HEK293T (cell line): ENCODE measurements around the gene SHISAL1.

Experiments used
- FOXA1 ChIP-seq: fragments of 450-650 bp; IDR thresholded peaks from 2 replicates; pipeline ENCODE4 v1.6.1; 2016; ENCODE audit warnings: mild to moderate bottlenecking
- FOXM1 ChIP-seq: fragments of 450-650 bp; IDR thresholded peaks from 2 replicates; pipeline ENCODE4 v1.6.1; 2017; ENCODE audit warnings: mild to moderate bottlenecking, borderline replicate concordance
- PKNOX1 ChIP-seq: fragments of 450-650 bp; IDR thresholded peaks from 2 replicates; pipeline ENCODE4 v1.6.1; 2016
- TARDBP ChIP-seq: fragments of 450-650 bp; IDR thresholded peaks from 2 replicates; pipeline ENCODE4 v1.6.1; 2016

GRCh38 chr22:44297470-44298061 lies 15.2 kb downstream of the SHISAL1 start:
- no peak for TF ChIP-seq PKNOX1
- TF ChIP-seq FOXM1: no peak
- no peak for TF ChIP-seq FOXA1
- TF ChIP-seq TARDBP: no peak
